Erythroblast (primary cell): ENCODE data around the gene TEAD4.

Experiments
- GATA1 ChIP-seq: IDR thresholded peaks from 2 replicates; pipeline ENCODE4 v1.6.1; 2011; ENCODE audit warnings: low read depth, mild to moderate bottlenecking, control low read depth, low read length, moderate library complexity
- POLR2A ChIP-seq: IDR thresholded peaks from 2 replicates; pipeline ENCODE4 v1.6.1; 2011; ENCODE audit warnings: mild to moderate bottlenecking, low read length

DNA sequence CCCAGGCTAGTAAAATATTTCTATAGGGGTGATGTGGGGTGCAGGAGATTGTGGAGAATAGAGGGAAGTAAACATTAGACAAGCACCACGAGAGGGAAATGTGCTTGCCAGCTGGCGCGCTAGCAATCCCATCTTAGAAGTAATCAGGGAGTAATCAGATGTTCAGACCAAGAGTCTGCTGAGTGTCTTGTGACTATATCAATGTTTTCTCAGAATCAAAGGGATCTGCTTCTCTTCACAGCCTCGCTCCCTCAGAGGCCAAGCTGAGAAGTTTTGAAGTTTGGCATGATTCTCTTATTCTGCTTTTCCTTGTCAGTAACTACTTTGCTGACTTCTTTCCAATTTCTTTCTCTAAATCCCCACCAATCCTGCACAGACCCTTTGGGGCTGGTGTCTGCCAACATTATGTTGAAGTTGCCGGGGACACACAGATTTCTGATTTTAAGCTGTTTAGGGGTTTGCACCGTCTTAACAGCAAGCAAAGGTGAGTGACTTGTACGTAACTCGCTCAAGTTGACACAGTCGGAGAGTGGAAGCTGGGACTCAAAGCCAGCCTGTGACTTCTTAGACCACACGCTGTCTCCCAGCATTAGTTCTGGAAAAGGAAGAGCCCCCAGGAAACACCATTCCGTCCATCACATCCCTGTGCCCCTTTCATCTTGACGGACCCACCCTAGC lies 96.0 kb downstream of the TEAD4 start:
- no peak for TF ChIP-seq POLR2A
- no peak for TF ChIP-seq GATA1
